Testis (tissue), 3 donors: ENCODE measurements around the gene FAM78B. TPM values are rescaled to one million over a fixed set of nuclear protein-coding genes. Genes with fewer than 3 reads are reported as not detected.
A peak's percentile ranks its signal among the peaks of the same experiment; 100 is the strongest.

ENCODE experiments used
- DNase-seq: peaks from one replicate; pipeline ENCODE4 v3.0.0-alpha.2; 2019
- H3K27ac ChIP-seq, 2 donors: fragments of 200-600 bp; sonication (generic); one replicate each; pipeline ENCODE4 v1.5.1; 2019
- H3K27me3 ChIP-seq: fragments of 200-600 bp; sonication (generic); one replicate; pipeline ENCODE4 v1.5.1; 2019
- H3K36me3 ChIP-seq: fragments of 200-600 bp; sonication (generic); one replicate; pipeline ENCODE4 v1.5.1; 2017; ENCODE audit warnings: low read depth; ENCODE audit errors: missing control alignments
- H3K4me1 ChIP-seq: fragments of 200-600 bp; sonication (generic); one replicate; pipeline ENCODE4 v1.5.1; 2019
- H3K4me3 ChIP-seq, 2 donors: fragments of 200-600 bp; sonication (generic); one replicate each; pipeline ENCODE4 v1.5.1; 2017 to 2019
- H3K9me3 ChIP-seq: fragments of 200-600 bp; sonication (generic); one replicate; pipeline ENCODE4 v1.5.1; 2017
- CTCF ChIP-seq, 3 experiments: fragments of 450-650 bp in 2 of 3; fragments of 200-600 bp in 1 of 3; sonication (generic) in 1 of 3; IDR thresholded peaks; one replicate each; pipeline ENCODE4 v1.5.1; 2016 to 2019; ENCODE audit warnings: antibody characterized with exemption in 3 of 3, mild to moderate bottlenecking in 2 of 3, moderate library complexity in 1 of 3
- POLR2A ChIP-seq: fragments of 450-650 bp; IDR thresholded peaks from one replicate; pipeline ENCODE4 v1.6.1; 2017; ENCODE audit warnings: antibody characterized with exemption, mild to moderate bottlenecking, moderate library complexity
- WGBS, 2 donors: methylation state at CpG; one replicate each; pipeline ENCODE4 v1.1.5; 2018; 5-methylcytosine and 5-hydroxymethylcytosine counted together
- intact Hi-C: fragments of 100-400 bp; cut with DNase I; formaldehyde crosslinking; loops from one replicate; pipeline ENCODE4 v1.15.1; 2023; ENCODE audit warnings: low total_unique reads
- polyA plus RNA-seq: library from polyadenylated mRNA; stranded (reverse); fragments of 350-450 nt; fragmentation: Illumina TruSeq; extraction: RNeasy Lipid Tissue Mini Kit (QIAGEN cat#74804); gene quantifications from one replicate; pipeline ENCODE4 v1.2.3, GENCODE V29; 2014; ENCODE audit warnings: low read depth, low replicate concordance; ENCODE audit not compliant: insufficient read depth
- total RNA-seq, 2 donors: library from RNA; depleted of rRNA; stranded (reverse); fragments of >200 nt; gene quantifications; one replicate each; pipeline ENCODE4 v1.2.3, GENCODE V29; 2016

Gene FAM78B
- total and polyA plus RNA-seq, 3 donors from 2014 or later, result 5.0 to 19.8 (median 13.9) TPM

- intact Hi-C loops, result no loop called here
- no peaks in the 10 kb centered on the region for H3K4me1 ChIP-seq
- DNase-seq, result no peak
- H3K4me3 ChIP-seq, result no peak overlapping the region
- no peak for TF ChIP-seq POLR2A
- no peak for TF ChIP-seq CTCF (IDR thresholded peaks at IDR 0.05)
- H3K9me3 ChIP-seq, result no peaks in the 10 kb centered on the region
- H3K36me3 ChIP-seq, result no peaks in the 10 kb centered on the region
- no peaks in the 10 kb centered on the region for H3K27me3 ChIP-seq
- no peak overlapping the region for H3K27ac ChIP-seq
- WGBS, 2 donors, result 85% methylated on average over 5 of the region's 5 CpGs
These were observed 30.0 kb downstream of the FAM78B start for GRCh38 chr1:166136699-166137401.

GRCh38 chr1:166136222-166136621 lies 30.6 kb downstream of the FAM78B start:
- no peak for DNase-seq
- WGBS, 2 donors, result 83% methylated on average over 3 of the region's 3 CpGs

GRCh38 chr1:166133857-166134256 lies 32.9 kb downstream of the FAM78B start:
- intact Hi-C loops, result no loop called here
- DNase-seq, result no peak

More at GRCh38 chr1:166136222-166136621, 30.6 kb downstream of the FAM78B start:
- Histone ChIP-seq H3K27ac (no peak overlapping the region), H3K27me3 (no peaks in the 10 kb centered on the region), H3K4me3 (no peak overlapping the region), H3K36me3 (no peaks in the 10 kb centered on the region), H3K9me3 (no peaks in the 10 kb centered on the region), H3K4me1 (no peaks in the 10 kb centered on the region)
- intact Hi-C loops, result no loop called here
- TF ChIP-seq POLR2A (no peak), CTCF (IDR thresholded peaks at IDR 0.05) (no peak)

GRCh38 chr1:166133276-166133841 lies 33.4 kb downstream of the FAM78B start:
- 88 to 94% methylated on average over 7 of the region's 7 CpGs for WGBS, 2 donors
- no peaks in the 10 kb centered on the region for H3K9me3 ChIP-seq
- H3K4me1 ChIP-seq, result no peaks in the 10 kb centered on the region
- no peak overlapping the region for H3K4me3 ChIP-seq
- no peak for DNase-seq
- intact Hi-C loops, result no loop called here
- TF ChIP-seq POLR2A (no peak), CTCF (IDR thresholded peaks at IDR 0.05) (peak in 2 of 3 experiments; percentile 44 to 45)
- H3K27ac ChIP-seq, result no peak overlapping the region
- no peaks in the 10 kb centered on the region for H3K36me3 ChIP-seq
- no peaks in the 10 kb centered on the region for H3K27me3 ChIP-seq

More at GRCh38 chr1:166133857-166134256, 32.9 kb downstream of the FAM78B start:
- Histone ChIP-seq H3K4me1 (no peaks in the 10 kb centered on the region), H3K27me3 (no peaks in the 10 kb centered on the region), H3K9me3 (no peaks in the 10 kb centered on the region), H3K27ac (no peak overlapping the region), H3K36me3 (no peaks in the 10 kb centered on the region), H3K4me3 (no peak overlapping the region)
- TF ChIP-seq POLR2A (no peak), CTCF (IDR thresholded peaks at IDR 0.05) (no peak)
- 84 to 88% methylated on average over 4 of the region's 4 CpGs for WGBS, 2 donors

GRCh38 chr1:166132496-166132895 lies 34.3 kb downstream of the FAM78B start:
- Histone ChIP-seq H3K9me3 (no peaks in the 10 kb centered on the region), H3K4me3 (no peak overlapping the region), H3K27me3 (no peaks in the 10 kb centered on the region), H3K36me3 (no peaks in the 10 kb centered on the region), H3K27ac (no peak overlapping the region), H3K4me1 (no peaks in the 10 kb centered on the region)
- intact Hi-C loops, result no loop called here
- no peak for DNase-seq
- TF ChIP-seq CTCF (IDR thresholded peaks at IDR 0.05) (no peak), POLR2A (no peak)
